Fibroblast of lung (primary cell): ENCODE results near the gene FARP1.

Source experiments
- EZH2 ChIP-seq: IDR thresholded peaks from 2 replicates; pipeline ENCODE4 v1.5.1; 2012; ENCODE audit warnings: low read length, control low read depth, mild to moderate bottlenecking; ENCODE audit errors: missing control alignments
- TF ChIP-seq, protein P1 (sequence below), 2 donors: IDR thresholded peaks in 1 of 2; conservative IDR thresholded peaks in 1 of 2; 1 replicate in 1 of 2; 2 replicates in 1 of 2; pipeline ENCODE4 v1.5.1; 2011 to 2012; ENCODE audit warnings: low read length in 2 of 2, control low read depth in 1 of 2, inconsistent platforms in 1 of 2, low read depth in 1 of 2, mild to moderate bottlenecking in 1 of 2

DNA sequence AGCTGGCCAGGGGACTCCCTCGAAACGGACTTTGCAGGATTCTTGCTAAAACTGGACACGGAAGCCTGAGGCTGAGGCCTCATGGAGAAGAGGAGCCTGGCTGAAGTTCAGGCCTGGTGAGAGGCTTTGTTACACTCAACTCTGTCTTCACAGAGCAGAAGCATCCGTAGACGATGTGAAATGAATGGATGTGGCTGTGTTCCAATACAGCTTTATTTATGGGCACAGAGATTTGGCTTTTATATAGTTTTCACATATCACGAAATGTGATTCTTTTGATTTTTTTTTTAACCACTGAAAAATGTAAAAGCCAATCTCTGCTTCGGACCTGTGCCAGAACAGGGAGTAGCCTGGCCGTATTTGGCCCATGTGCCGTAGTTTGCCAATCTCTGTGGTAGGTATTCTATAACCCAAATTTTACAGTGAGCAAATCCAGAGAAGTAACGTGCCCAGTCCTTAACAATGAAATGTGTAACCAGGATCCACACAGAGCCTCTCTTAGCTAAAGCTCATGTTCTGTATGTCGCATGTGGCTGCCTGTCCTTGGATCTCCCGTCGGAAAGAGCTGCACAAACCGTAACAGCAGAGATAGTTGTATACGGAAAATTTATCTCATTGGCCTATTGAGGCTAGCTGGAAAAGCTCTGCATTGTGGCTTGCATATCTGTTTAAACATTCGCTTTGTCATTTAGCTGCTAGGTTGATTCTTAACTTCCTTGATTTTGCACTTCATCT is 205.7 kb downstream of the FARP1 start:
- TF ChIP-seq EZH2 = no peak
- TF ChIP-seq, protein P1, sequence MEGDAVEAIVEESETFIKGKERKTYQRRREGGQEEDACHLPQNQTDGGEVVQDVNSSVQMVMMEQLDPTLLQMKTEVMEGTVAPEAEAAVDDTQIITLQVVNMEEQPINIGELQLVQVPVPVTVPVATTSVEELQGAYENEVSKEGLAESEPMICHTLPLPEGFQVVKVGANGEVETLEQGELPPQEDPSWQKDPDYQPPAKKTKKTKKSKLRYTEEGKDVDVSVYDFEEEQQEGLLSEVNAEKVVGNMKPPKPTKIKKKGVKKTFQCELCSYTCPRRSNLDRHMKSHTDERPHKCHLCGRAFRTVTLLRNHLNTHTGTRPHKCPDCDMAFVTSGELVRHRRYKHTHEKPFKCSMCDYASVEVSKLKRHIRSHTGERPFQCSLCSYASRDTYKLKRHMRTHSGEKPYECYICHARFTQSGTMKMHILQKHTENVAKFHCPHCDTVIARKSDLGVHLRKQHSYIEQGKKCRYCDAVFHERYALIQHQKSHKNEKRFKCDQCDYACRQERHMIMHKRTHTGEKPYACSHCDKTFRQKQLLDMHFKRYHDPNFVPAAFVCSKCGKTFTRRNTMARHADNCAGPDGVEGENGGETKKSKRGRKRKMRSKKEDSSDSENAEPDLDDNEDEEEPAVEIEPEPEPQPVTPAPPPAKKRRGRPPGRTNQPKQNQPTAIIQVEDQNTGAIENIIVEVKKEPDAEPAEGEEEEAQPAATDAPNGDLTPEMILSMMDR (conservative IDR thresholded peaks at IDR 0.05 in 1 of 2, IDR thresholded peaks at IDR 0.05 in 1 of 2; ENCODE audit: low read depth in 1 of 2, low read length in 2 of 2) = no peak
